Activated naive CD4-positive, alpha-beta T cell treated with anti-CD3 and anti-CD28 coated beads for 36 hours (primary cell): Measurements from ENCODE around the gene ELOVL2. TPM values are rescaled to one million over a fixed set of nuclear protein-coding genes. Genes with fewer than 3 reads are reported as not detected.

Experiments
- CTCF ChIA-PET: fragments of 350-600 bp; sonication (Branson Sonifier 250); formaldehyde crosslinking; loops from one replicate; lab custom pipeline; 2021; ENCODE audit warnings: antibody characterized with exemption; lab: Charles Lee
- DNase-seq: peaks from one replicate; pipeline ENCODE4 v3.0.0-alpha.2; 2020
- H3K27ac Mint-ChIP-seq: one replicate; pipeline ENCODE4 v1.8.0; 2021; ENCODE audit warnings: mild to moderate bottlenecking, mixed read lengths
- H3K27me3 Mint-ChIP-seq: one replicate; pipeline ENCODE4 v1.8.0; 2021; ENCODE audit warnings: low read depth, mixed read lengths
- H3K36me3 Mint-ChIP-seq: one replicate; pipeline ENCODE4 v1.8.0; 2021; ENCODE audit warnings: low read depth, mixed read lengths
- H3K4me1 Mint-ChIP-seq: one replicate; pipeline ENCODE4 v1.8.0; 2021; ENCODE audit warnings: low read depth, mixed read lengths
- H3K4me3 Mint-ChIP-seq: one replicate; pipeline ENCODE4 v1.8.0; 2021; ENCODE audit warnings: mild to moderate bottlenecking, moderate library complexity, mixed read lengths
- H3K9me3 Mint-ChIP-seq: one replicate; pipeline ENCODE4 v1.8.0; 2021; ENCODE audit warnings: mixed read lengths
- intact Hi-C: fragments of 100-400 bp; cut with micrococcal nuclease; formaldehyde crosslinking; loops from one replicate; pipeline ENCODE4 v1.15.1; 2023
- total RNA-seq, 2 experiments: library from RNA; stranded (reverse); gene quantifications; one replicate each; pipeline ENCODE4 v1.2.3, GENCODE V29; 2021

The ELOVL2 gene
- total RNA-seq, 2 experiments from 2014 or later, result not detected

DNA sequence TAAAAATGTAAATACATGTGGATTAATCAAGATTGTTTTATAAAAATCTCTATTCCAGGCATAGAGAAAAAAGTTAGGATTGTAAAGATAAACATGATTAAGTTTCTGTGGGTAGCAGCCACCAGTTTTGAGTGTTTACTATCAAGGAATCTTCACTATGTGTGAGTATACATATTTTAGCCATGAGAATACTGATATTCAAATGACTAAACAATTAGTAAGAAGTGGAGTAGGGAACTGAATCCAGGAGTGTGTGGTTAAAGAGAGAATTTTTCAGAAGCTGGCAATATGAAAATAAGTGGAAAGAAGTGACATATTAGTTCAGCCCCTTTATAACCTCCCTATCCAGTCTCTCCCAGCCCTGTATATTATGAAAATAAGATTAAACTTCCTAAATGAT is 10.3 kb downstream of the ELOVL2 start:
- intact Hi-C loops, result no loop called here
- no peak overlapping the region for H3K4me3 Mint-ChIP-seq
- no peaks in the 10 kb centered on the region for H3K9me3 Mint-ChIP-seq
- CTCF ChIA-PET, result no interaction called here
- H3K27ac Mint-ChIP-seq, result no peak overlapping the region
- no peaks in the 10 kb centered on the region for H3K4me1 Mint-ChIP-seq
- H3K27me3 Mint-ChIP-seq, result peaks cover 25% of the 10 kb centered on the region
- no peak for DNase-seq
- no peaks in the 10 kb centered on the region for H3K36me3 Mint-ChIP-seq

DNA sequence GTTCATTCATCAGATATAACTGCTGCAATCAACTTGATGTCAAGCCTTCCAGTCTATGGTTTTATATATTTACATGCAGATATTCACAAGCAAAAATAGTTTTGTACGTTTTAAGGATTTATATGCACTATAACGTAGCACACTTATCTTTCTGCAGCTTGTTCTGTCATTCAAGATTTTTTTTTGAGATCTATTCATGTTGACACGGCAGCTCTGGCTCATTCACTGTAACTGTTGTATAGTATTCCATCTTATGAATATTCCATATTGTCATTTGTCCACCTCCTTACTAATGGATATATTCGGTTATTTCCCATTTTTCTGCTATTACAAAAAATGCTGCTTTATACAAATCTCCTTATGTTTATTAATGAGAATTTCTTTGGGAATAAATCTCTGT is 13.2 kb downstream of the ELOVL2 start:
- intact Hi-C loops, result no loop called here
- Mint-ChIP-seq H3K4me1 (no peaks in the 10 kb centered on the region), H3K9me3 (no peaks in the 10 kb centered on the region), H3K4me3 (no peak overlapping the region), H3K36me3 (no peaks in the 10 kb centered on the region), H3K27ac (no peak overlapping the region), H3K27me3 (peaks cover 22% of the 10 kb centered on the region)
- CTCF ChIA-PET, result no interaction called here
- DNase-seq, result no peak

DNA sequence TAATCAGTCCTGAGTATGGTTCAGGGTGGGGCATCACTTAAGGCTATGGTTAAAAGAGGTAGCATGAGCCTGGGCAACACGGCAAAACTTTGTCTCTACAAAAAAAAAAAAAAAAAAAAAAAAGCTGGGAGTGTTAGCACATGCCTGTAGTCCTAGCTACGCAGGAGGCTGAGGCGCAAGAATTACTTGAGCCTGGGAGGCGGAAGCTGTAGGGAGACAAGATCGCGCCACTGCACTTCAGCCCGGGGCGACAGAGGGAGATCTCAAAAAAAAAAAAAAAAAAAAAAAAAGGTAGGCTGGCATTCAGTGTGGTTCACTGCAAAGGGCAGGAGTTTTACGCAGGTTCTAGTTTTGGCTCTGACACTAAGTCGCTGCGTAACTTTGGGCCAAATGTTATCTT is 15.1 kb downstream of the ELOVL2 start:
- no peak for DNase-seq
- peaks cover 21% of the 10 kb centered on the region for H3K27me3 Mint-ChIP-seq
- H3K4me1 Mint-ChIP-seq, result no peaks in the 10 kb centered on the region
- no peaks in the 10 kb centered on the region for H3K36me3 Mint-ChIP-seq
- no peak overlapping the region for H3K4me3 Mint-ChIP-seq
- no peak overlapping the region for H3K27ac Mint-ChIP-seq
- intact Hi-C loops, result no loop called here
- CTCF ChIA-PET, result no interaction called here
- no peaks in the 10 kb centered on the region for H3K9me3 Mint-ChIP-seq

DNA sequence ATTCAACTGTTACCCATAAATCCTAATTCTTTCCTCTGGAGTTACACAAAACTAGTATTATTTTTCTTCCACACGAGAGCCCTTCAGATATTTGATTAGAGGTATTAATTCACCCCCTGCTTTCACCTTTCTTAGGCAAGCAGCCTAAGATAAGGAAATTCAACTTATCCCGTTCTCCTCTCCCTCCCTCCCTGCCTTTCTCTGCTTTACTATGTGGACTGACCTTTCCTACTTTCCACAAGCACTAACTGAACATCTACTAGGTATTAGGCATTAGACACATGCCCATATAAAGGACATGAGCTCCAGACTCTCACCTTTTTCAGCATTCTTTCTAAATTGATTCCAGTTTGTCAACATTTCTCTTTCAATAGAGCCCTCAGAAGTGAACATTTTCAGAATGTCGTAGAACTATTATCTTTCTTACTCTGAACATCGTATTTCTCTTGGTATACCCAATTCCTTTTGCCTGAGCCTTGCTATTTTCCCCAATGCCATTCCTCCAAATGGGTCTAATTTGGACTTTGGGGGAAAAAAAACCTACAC is 16.5 kb downstream of the ELOVL2 start:
- intact Hi-C loops, result no loop called here
- H3K27me3 Mint-ChIP-seq, result peaks cover 19% of the 10 kb centered on the region
- CTCF ChIA-PET, result interaction anchor here (0.6 kb wide), 1 partner anchor 16 kb away, joined by 3 read pairs; no protein-coding TSS in a partner anchor

DNA sequence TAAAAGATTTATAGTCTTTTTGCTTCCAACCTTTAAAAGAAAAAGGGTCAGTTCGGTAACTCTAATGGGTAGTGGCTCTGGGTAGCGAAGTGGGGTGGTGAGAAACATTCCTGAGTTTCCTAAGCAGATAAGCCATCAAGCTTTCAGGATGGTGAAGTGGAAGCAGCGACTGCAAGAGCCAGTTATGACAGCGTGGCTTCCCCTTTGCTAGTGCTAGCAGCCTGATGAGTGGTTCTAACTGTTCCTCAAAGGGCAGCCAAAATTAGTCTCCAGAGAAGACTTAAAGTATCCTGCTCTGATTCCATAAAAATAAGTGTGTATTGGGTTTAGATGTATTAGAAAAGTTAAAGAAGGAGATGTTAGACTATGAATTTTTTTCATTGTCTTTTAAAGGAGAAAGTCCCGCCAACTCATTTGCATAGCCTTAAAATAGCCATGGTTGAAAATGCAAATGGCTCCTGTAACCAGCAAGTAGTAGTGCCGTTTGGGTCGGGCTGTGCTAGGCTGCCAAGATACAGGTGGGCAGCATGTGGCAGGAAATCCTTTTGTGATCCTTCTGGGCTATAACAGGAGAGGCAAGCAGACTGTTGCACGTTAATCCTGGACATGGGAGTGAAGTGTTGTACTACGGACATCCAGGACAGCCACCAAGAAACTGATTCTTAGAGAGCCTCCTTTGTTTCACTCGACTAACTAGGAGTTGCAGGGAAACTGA is 18.0 kb downstream of the ELOVL2 start:
- no peak overlapping the region for H3K4me3 Mint-ChIP-seq
- CTCF ChIA-PET, result interaction anchor here (1.2 kb wide), 1 partner anchor 14 kb away, joined by 3 read pairs; no protein-coding TSS in a partner anchor
- no peaks in the 10 kb centered on the region for H3K9me3 Mint-ChIP-seq
- H3K36me3 Mint-ChIP-seq, result no peaks in the 10 kb centered on the region
- H3K27me3 Mint-ChIP-seq, result peaks cover 19% of the 10 kb centered on the region
- intact Hi-C loops, result no loop called here
- H3K27ac Mint-ChIP-seq, result no peak overlapping the region
- H3K4me1 Mint-ChIP-seq, result no peaks in the 10 kb centered on the region
- DNase-seq, result no peak

More for the DNA sequence above, 16.5 kb downstream of the ELOVL2 start:
- Mint-ChIP-seq H3K36me3 (no peaks in the 10 kb centered on the region), H3K9me3 (no peaks in the 10 kb centered on the region), H3K27ac (no peak overlapping the region), H3K4me1 (no peaks in the 10 kb centered on the region), H3K4me3 (no peak overlapping the region)
- DNase-seq, result no peak

DNA sequence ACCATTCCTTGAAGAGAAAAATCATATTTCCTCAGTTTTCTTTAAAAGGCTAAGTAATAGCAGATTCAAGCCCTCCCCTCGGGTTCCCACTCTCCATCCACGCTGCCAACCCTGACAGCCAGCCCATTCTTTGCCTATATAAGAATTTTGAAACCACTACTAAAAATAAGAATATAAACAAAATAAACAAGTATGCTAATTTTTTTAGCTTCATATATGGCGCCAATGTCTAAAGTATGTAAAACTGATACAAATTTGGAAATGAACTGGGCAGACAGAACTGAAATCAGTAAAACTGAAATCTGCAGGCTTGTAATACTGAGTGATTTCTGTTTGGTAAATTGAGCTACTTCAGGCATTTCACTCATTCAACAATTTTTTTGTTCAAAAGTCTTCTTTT is 19.0 kb downstream of the ELOVL2 start:
- Mint-ChIP-seq H3K27me3 (peaks cover 20% of the 10 kb centered on the region), H3K9me3 (no peaks in the 10 kb centered on the region), H3K4me3 (no peak overlapping the region), H3K36me3 (no peaks in the 10 kb centered on the region), H3K27ac (no peak overlapping the region), H3K4me1 (no peaks in the 10 kb centered on the region)
- no peak for DNase-seq
- CTCF ChIA-PET, result no interaction called here
- intact Hi-C loops, result no loop called here

DNA sequence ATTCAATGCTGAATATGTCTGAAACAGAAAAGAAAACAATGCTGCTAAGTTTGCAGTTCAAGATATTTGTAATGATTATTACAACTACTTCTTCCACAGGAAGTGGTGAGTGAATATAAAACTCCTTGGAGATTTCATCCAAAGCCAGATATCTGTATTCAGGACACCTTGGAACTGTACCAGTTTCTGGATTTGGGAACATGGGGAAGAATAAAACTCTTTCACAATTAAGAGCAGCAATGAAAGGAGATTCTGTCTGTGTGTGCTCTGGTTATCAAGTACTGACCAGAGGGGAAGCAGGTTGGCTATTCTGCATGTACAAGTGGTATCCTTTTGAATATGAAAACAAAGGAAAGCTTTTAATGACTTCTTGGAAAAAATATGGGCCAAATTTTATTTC is 21.1 kb downstream of the ELOVL2 start:
- H3K36me3 Mint-ChIP-seq, result no peaks in the 10 kb centered on the region
- H3K9me3 Mint-ChIP-seq, result no peaks in the 10 kb centered on the region
- H3K27me3 Mint-ChIP-seq, result peaks cover 16% of the 10 kb centered on the region
- DNase-seq, result no peak
- H3K27ac Mint-ChIP-seq, result no peak overlapping the region
- no peak overlapping the region for H3K4me3 Mint-ChIP-seq
- no peaks in the 10 kb centered on the region for H3K4me1 Mint-ChIP-seq
- intact Hi-C loops, result no loop called here
- CTCF ChIA-PET, result no interaction called here

DNA sequence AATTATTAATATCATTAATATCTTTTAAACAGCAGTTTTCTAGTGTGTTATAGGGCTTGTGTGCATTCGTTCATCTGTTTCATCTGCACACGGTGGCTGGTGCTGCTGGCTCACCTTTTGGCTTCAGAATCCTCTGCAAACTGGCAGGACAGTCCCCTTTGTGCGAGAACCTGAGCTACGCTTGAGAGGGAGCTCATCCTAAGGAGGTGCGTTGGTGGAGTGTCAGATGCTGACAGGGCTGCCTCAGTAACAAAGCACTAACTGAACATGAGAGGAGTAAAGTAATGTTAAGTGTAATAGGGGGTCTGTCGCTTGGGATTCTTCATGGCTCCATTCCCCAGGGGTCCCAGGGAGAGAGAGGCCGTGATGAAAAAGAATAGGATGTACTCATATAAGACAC is 22.4 kb downstream of the ELOVL2 start:
- peaks cover 13% of the 10 kb centered on the region for H3K27me3 Mint-ChIP-seq

DNA sequence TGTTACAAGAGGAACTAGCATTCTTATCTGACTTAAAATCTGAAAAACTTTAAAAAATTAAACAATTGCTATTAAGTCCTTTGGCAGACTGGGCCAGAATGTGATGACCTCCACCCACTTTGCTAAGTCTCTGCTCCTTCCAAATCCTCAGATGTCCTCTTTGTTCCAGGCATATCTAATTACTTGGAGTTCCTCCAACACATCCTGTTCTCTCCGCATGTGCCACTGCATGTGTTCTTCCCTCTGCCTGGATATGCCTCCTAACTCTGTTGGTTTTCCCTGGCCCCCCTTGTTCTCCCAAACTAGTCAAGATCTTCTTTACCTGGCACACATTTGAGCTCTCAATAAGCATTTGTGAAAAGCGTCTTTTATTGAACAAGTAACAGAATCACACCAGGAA is 23.1 kb downstream of the ELOVL2 start:
- H3K4me1 Mint-ChIP-seq, result no peaks in the 10 kb centered on the region
- intact Hi-C loops, result no loop called here
- peaks cover 15% of the 10 kb centered on the region for H3K27me3 Mint-ChIP-seq
- H3K27ac Mint-ChIP-seq, result no peak overlapping the region
- H3K4me3 Mint-ChIP-seq, result no peak overlapping the region
- no peaks in the 10 kb centered on the region for H3K9me3 Mint-ChIP-seq
- CTCF ChIA-PET, result interaction anchor here (1.2 kb wide), 1 partner anchor 67 kb away, joined by 3 read pairs; no protein-coding TSS in a partner anchor
- no peak for DNase-seq
- H3K36me3 Mint-ChIP-seq, result no peaks in the 10 kb centered on the region

More for the DNA sequence above, 22.4 kb downstream of the ELOVL2 start:
- H3K9me3 Mint-ChIP-seq, result no peaks in the 10 kb centered on the region
- H3K27ac Mint-ChIP-seq, result no peak overlapping the region
- no peaks in the 10 kb centered on the region for H3K4me1 Mint-ChIP-seq
- H3K36me3 Mint-ChIP-seq, result no peaks in the 10 kb centered on the region
- DNase-seq, result no peak
- intact Hi-C loops, result no loop called here
- CTCF ChIA-PET, result interaction anchor here (0.6 kb wide), 1 partner anchor 830 kb away, joined by 3 read pairs; no protein-coding TSS in a partner anchor
- no peak overlapping the region for H3K4me3 Mint-ChIP-seq

DNA sequence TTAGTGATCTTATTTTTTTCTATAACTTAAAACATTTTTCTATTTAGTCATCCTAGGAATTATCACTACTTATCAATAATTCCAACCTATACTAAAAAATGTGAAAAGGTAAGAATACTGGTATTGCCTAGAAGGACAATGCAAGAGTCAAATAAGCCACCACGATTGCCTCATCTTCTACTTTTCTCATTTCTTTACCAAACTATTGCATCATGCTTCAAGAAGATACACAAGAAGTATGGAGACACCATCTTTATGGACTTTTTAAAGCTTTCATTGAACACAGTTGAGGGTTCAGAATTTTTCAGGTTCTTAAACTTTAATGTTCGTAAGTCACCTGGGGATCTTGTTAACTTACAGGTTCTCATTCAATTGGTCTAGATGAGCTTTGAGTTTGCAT is 25.9 kb downstream of the ELOVL2 start:
- Mint-ChIP-seq H3K9me3 (no peaks in the 10 kb centered on the region), H3K36me3 (no peaks in the 10 kb centered on the region), H3K27ac (no peak overlapping the region), H3K4me1 (no peaks in the 10 kb centered on the region), H3K27me3 (peaks cover 9% of the 10 kb centered on the region), H3K4me3 (no peak overlapping the region)
- no peak for DNase-seq
- intact Hi-C loops, result no loop called here
- CTCF ChIA-PET, result no interaction called here

DNA sequence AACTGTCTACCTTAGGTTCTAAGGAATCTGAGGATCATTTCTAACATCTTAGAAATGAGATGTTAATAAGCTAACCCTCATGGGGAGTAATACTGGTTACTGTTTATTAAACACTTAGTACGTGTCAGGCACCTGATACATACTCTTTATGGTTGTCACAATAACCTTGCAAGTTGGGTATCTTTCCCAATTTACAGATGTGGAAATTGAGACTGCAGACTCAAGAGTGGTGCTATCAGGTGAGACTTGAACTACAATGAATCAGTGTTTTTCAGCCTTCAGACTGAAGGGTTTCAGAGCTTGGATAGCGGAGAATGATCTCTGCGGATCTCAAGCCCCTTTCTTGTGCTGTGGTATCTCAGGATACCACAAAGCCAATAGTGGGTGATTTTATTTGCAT is 27.0 kb downstream of the ELOVL2 start:
- Mint-ChIP-seq H3K27me3 (peaks cover 9% of the 10 kb centered on the region), H3K4me3 (no peak overlapping the region), H3K4me1 (no peaks in the 10 kb centered on the region), H3K27ac (no peak overlapping the region), H3K9me3 (no peaks in the 10 kb centered on the region), H3K36me3 (no peaks in the 10 kb centered on the region)
- CTCF ChIA-PET, result no interaction called here
- DNase-seq, result no peak
- intact Hi-C loops, result no loop called here

DNA sequence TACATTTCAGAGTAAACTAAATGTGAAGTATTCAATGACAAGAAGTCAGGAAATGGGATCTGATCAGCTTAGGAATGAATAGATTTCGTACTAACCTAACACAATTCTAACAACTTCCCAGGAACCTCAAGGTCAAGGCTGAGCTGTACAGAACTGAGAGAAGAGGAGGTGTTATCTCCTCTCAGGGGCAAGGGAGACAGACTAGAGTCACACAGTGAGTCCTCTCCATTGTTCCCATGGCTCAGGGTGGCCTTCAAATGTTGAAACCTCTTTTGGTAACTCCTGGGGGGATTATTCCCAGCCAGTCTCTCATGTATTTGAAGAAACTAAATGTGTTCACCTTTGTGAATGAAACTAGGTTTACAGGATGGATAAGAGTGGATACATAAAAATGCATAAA is 27.7 kb downstream of the ELOVL2 start:
- H3K4me1 Mint-ChIP-seq, result no peaks in the 10 kb centered on the region
- H3K27ac Mint-ChIP-seq, result no peak overlapping the region
- no peaks in the 10 kb centered on the region for H3K36me3 Mint-ChIP-seq
- CTCF ChIA-PET, result no interaction called here
- H3K27me3 Mint-ChIP-seq, result peaks cover 11% of the 10 kb centered on the region
- H3K9me3 Mint-ChIP-seq, result no peaks in the 10 kb centered on the region
- intact Hi-C loops, result no loop called here
- H3K4me3 Mint-ChIP-seq, result no peak overlapping the region
- DNase-seq, result no peak

DNA sequence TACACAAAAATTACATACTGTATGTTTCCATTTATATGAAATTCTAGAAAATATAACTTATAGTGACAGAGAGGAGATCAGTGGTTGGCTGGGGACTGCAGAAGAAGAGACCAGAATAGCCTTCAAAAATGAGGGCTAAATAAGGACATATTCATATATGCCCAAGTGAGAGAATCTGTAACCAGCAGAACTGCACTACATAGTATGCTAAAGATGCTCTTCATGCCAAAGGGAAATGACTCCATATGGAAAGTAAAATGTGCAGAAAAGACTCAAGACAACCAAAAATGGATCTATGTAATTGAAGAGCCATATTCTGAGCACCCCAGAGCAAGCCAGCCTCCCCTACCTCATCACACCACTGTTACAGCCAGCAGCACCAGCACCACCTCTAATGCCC is 29.0 kb downstream of the ELOVL2 start:
- Mint-ChIP-seq H3K9me3 (no peaks in the 10 kb centered on the region), H3K4me1 (no peaks in the 10 kb centered on the region), H3K27me3 (peaks cover 12% of the 10 kb centered on the region), H3K27ac (no peak overlapping the region), H3K36me3 (no peaks in the 10 kb centered on the region), H3K4me3 (no peak overlapping the region)
- intact Hi-C loops, result no loop called here
- DNase-seq, result no peak
- CTCF ChIA-PET, result no interaction called here
